Activated CD8-positive, alpha-beta T cell treated with anti-CD3 and anti-CD28 coated beads for 36 hours (primary cell): ENCODE results near the gene ATP8B4. TPM values are rescaled to one million over a fixed set of nuclear protein-coding genes. Genes with fewer than 3 reads are reported as not detected.

ENCODE experiments used
- ATAC-seq: fragments of 200-7000 bp; cut with Tn5 transposase; one replicate; pipeline ENCODE4 v1.10.0; 2021; ENCODE audit warnings: mild to moderate bottlenecking, moderate library complexity
- CTCF ChIA-PET: fragments of 350-600 bp; sonication (Branson Sonifier 250); formaldehyde crosslinking; loops from one replicate; lab custom pipeline; 2021; ENCODE audit warnings: antibody characterized with exemption; lab: Charles Lee
- POLR2A ChIA-PET: fragments of 350-600 bp; sonication (Branson Sonifier 250); formaldehyde crosslinking; loops from one replicate; lab custom pipeline; 2021; ENCODE audit warnings: antibody characterized with exemption; lab: Charles Lee
- DNase-seq: peaks from one replicate; pipeline ENCODE4 v3.0.0-alpha.2; 2020
- H3K27ac Mint-ChIP-seq: one replicate; pipeline ENCODE4 v1.8.0; 2021; ENCODE audit warnings: mild to moderate bottlenecking, mixed read lengths
- H3K27me3 Mint-ChIP-seq: one replicate; pipeline ENCODE4 v1.8.0; 2021; ENCODE audit warnings: mixed read lengths
- H3K36me3 Mint-ChIP-seq: one replicate; pipeline ENCODE4 v1.8.0; 2021; ENCODE audit warnings: low read depth, mixed read lengths
- H3K4me1 Mint-ChIP-seq: one replicate; pipeline ENCODE4 v1.8.0; 2021; ENCODE audit warnings: low read depth, mixed read lengths
- H3K4me3 Mint-ChIP-seq: one replicate; pipeline ENCODE4 v1.8.0; 2021; ENCODE audit warnings: mild to moderate bottlenecking, moderate library complexity, mixed read lengths
- H3K9me3 Mint-ChIP-seq: one replicate; pipeline ENCODE4 v1.8.0; 2021; ENCODE audit warnings: mixed read lengths
- CTCF ChIP-seq: fragments of 200-600 bp; IDR thresholded peaks from one replicate; pipeline ENCODE4 v1.8.0; 2022; ENCODE audit warnings: antibody characterized with exemption, mild to moderate bottlenecking
- intact Hi-C: fragments of 100-400 bp; cut with micrococcal nuclease; formaldehyde crosslinking; loops from one replicate; pipeline ENCODE4 v1.10.0; 2022
- total RNA-seq, 2 experiments: library from RNA; stranded (reverse); gene quantifications; one replicate each; pipeline ENCODE4 v1.2.3, GENCODE V29; 2021

The ATP8B4 gene
- total RNA-seq, 2 experiments from 2014 or later = 4.6 to 5.8 TPM

- Mint-ChIP-seq H3K27ac (no peak overlapping the region), H3K9me3 (no peaks in the 10 kb centered on the region), H3K27me3 (peaks cover 3% of the 10 kb centered on the region), H3K36me3 (no peaks in the 10 kb centered on the region), H3K4me3 (no peak overlapping the region), H3K4me1 (no peaks in the 10 kb centered on the region)
- no peak for DNase-seq
- intact Hi-C loops = no loop called here
- ChIA-PET CTCF (interaction anchor here (1.7 kb wide), 1 partner anchor 12 kb away, joined by 6 read pairs; no protein-coding TSS in a partner anchor), POLR2A (interaction anchor here (1.4 kb wide), 1 partner anchor 11 kb away, joined by 3 read pairs; no protein-coding TSS in a partner anchor)
- TF ChIP-seq CTCF = no peak
- no peak for ATAC-seq
Observed at GRCh38 chr15:49864251-49864650, 254.8 kb downstream of the ATP8B4 start.

GRCh38 chr15:49863431-49864224 lies 255.4 kb downstream of the ATP8B4 start:
- ChIA-PET POLR2A (interaction anchor here (1.4 kb wide), 1 partner anchor 12 kb away, joined by 3 read pairs; no protein-coding TSS in a partner anchor), CTCF (no interaction called here)
- DNase-seq (no peak), ATAC-seq (no peak)
- H3K9me3 Mint-ChIP-seq = no peaks in the 10 kb centered on the region
- no peak overlapping the region for H3K27ac Mint-ChIP-seq
- no peak overlapping the region for H3K4me3 Mint-ChIP-seq
- intact Hi-C loops = no loop called here
- H3K27me3 Mint-ChIP-seq = peaks cover 3% of the 10 kb centered on the region
- no peaks in the 10 kb centered on the region for H3K4me1 Mint-ChIP-seq
- TF ChIP-seq CTCF = no peak
- no peaks in the 10 kb centered on the region for H3K36me3 Mint-ChIP-seq

GRCh38 chr15:49860101-49860500 lies 258.9 kb downstream of the ATP8B4 start:
- no peak overlapping the region for H3K27ac Mint-ChIP-seq
- no peaks in the 10 kb centered on the region for H3K36me3 Mint-ChIP-seq

GRCh38 chr15:49857496-49858475 lies 261.2 kb downstream of the ATP8B4 start:
- ChIA-PET CTCF (no interaction called here), POLR2A (no interaction called here)
- H3K36me3 Mint-ChIP-seq = no peaks in the 10 kb centered on the region
- DNase-seq = no peak
- no peak overlapping the region for H3K4me3 Mint-ChIP-seq
- H3K9me3 Mint-ChIP-seq = no peaks in the 10 kb centered on the region
- no peak for TF ChIP-seq CTCF
- H3K27me3 Mint-ChIP-seq = peaks cover 3% of the 10 kb centered on the region
- H3K27ac Mint-ChIP-seq = no peak overlapping the region
- intact Hi-C loops = no loop called here
- ATAC-seq = no peak
- H3K4me1 Mint-ChIP-seq = no peaks in the 10 kb centered on the region

More at GRCh38 chr15:49860101-49860500, 258.9 kb downstream of the ATP8B4 start:
- intact Hi-C loops = no loop called here
- Mint-ChIP-seq H3K9me3 (no peaks in the 10 kb centered on the region), H3K27me3 (peaks cover 3% of the 10 kb centered on the region), H3K4me3 (no peak overlapping the region), H3K4me1 (no peaks in the 10 kb centered on the region)
- no peak for ATAC-seq
- ChIA-PET POLR2A (no interaction called here), CTCF (no interaction called here)
- no peak for DNase-seq
- TF ChIP-seq CTCF = no peak
